Sigmoid colon (tissue), 7 donors: ENCODE data around the gene PRR18. TPM values are rescaled to one million over a fixed set of nuclear protein-coding genes. Genes with fewer than 3 reads are reported as not detected.

Experiments used
- DNase-seq: peaks from one replicate; pipeline ENCODE4 v3.0.0-alpha.2; 2019
- H3K27ac ChIP-seq, 4 donors: fragments of 200-600 bp; sonication (generic); one replicate each; pipeline ENCODE4 v1.5.1; 2016 to 2019; ENCODE audit warnings: mild to moderate bottlenecking in 1 of 4
- H3K27me3 ChIP-seq, 3 donors: fragments of 200-600 bp; sonication (generic); one replicate each; pipeline ENCODE4 v1.5.1; 2019; ENCODE audit warnings: mild to moderate bottlenecking in 1 of 3
- H3K36me3 ChIP-seq, 4 donors: fragments of 200-600 bp; sonication (generic); one replicate each; pipeline ENCODE4 v1.5.1; 2016 to 2019
- H3K4me1 ChIP-seq, 4 donors: fragments of 200-600 bp; sonication (generic); one replicate each; pipeline ENCODE4 v1.5.1; 2017 to 2019
- H3K4me3 ChIP-seq, 4 donors: fragments of 200-600 bp; sonication (generic); one replicate each; pipeline ENCODE4 v1.5.1; 2017 to 2019; ENCODE audit warnings: mild to moderate bottlenecking in 2 of 4, moderate library complexity in 1 of 4
- H3K9me3 ChIP-seq, 4 donors: fragments of 200-600 bp in 3 of 4; sonication (generic) in 3 of 4; one replicate each; pipeline versions ENCODE4 v1.5.1 to v1.6.1; 2013 to 2019
- EP300 ChIP-seq, 4 donors: sonication (generic); formaldehyde crosslinking; IDR thresholded peaks; one replicate each; pipeline ENCODE4 v1.6.1; 2017; ENCODE audit warnings: antibody characterized with exemption in 4 of 4
- POLR2A ChIP-seq, 2 donors: fragments of 450-650 bp; IDR thresholded peaks; one replicate each; pipeline ENCODE4 v1.6.1; 2016; ENCODE audit warnings: antibody characterized with exemption in 2 of 2, mild to moderate bottlenecking in 2 of 2, moderate library complexity in 2 of 2
- POLR2AphosphoS5 ChIP-seq, 4 donors: sonication (generic); formaldehyde crosslinking; IDR thresholded peaks; one replicate each; pipeline ENCODE4 v1.6.1; 2017; ENCODE audit warnings: antibody characterized with exemption in 4 of 4
- WGBS, 2 donors: extraction: QIAGEN DNeasy Blood & Tissue Kit; methylation state at CpG; one replicate each; pipeline ENCODE4 v1.1.7; 2013; 5-methylcytosine and 5-hydroxymethylcytosine counted together
- intact Hi-C: fragments of 100-400 bp; cut with DNase I; formaldehyde crosslinking; loops from one replicate; pipeline ENCODE4 v1.15.1; 2023
- polyA plus RNA-seq, 3 donors: library from polyadenylated mRNA; stranded (reverse); fragments of 200-250 nt; gene quantifications; one replicate each; pipeline ENCODE4 v1.2.3, GENCODE V29; 2013
- total RNA-seq, 4 donors: library from RNA; depleted of rRNA; stranded (reverse); fragments of >200 nt; gene quantifications; one replicate each; pipeline ENCODE4 v1.1.0, GENCODE V29; 2016
- TF ChIP-seq, protein P1 (sequence below), 4 experiments: fragments of 450-650 bp in 3 of 4; fragments of 200-600 bp in 1 of 4; IDR thresholded peaks; one replicate each; pipeline ENCODE4 v1.5.1; 2016 to 2019; ENCODE audit warnings: antibody characterized with exemption in 4 of 4, mild to moderate bottlenecking in 3 of 4, moderate library complexity in 2 of 4
- donor health status: healthy with polysubstance abuse.
- donor health status: Bipolar disorder and iron deficiency.
- donor health status: healthy.

Gene PRR18
- total and polyA plus RNA-seq, 7 donors: 0.06 to 0.41 TPM; not detected in 5

DNA sequence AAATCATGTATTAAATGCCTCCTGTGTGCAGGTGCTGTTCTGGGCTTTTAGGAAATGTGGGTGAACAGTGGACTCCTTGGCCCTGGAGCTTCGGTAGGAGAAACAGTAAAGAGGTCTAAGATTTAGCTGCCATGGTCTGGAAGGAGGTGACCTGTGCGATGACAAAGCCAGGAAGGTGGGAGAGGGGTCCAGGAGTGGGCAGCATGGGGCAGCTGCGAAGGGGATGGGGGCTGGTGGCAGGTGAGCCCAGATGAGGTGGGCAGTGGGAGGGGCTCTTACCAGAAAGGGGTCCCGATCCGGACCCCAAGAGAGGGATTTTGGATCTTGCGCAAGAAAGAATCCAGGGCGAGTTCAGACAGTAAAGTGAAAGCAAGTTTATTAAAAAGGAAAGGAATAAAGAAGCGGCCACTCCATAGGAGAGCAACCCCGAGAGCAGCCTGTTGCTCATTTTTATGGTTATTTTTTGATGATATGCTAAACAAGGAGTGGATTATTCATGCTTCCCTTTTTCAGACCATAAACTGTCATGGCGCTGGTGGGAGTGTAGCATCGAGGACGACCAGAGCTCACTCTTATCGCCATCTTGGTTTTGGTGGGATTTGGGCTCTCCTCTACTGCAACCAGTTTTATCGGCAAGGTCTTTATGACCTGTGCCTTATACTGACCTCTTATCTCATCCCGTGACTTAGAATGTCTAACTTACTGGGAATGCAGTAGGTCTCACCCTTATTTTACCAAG lies 38.7 kb downstream of the PRR18 start:
- no peaks in the 10 kb centered on the region for H3K36me3 ChIP-seq
- WGBS, 2 donors: 82 to 90% methylated on average over 15 of the region's 15 CpGs
- no peak overlapping the region for H3K4me3 ChIP-seq
- TF ChIP-seq, protein P1, sequence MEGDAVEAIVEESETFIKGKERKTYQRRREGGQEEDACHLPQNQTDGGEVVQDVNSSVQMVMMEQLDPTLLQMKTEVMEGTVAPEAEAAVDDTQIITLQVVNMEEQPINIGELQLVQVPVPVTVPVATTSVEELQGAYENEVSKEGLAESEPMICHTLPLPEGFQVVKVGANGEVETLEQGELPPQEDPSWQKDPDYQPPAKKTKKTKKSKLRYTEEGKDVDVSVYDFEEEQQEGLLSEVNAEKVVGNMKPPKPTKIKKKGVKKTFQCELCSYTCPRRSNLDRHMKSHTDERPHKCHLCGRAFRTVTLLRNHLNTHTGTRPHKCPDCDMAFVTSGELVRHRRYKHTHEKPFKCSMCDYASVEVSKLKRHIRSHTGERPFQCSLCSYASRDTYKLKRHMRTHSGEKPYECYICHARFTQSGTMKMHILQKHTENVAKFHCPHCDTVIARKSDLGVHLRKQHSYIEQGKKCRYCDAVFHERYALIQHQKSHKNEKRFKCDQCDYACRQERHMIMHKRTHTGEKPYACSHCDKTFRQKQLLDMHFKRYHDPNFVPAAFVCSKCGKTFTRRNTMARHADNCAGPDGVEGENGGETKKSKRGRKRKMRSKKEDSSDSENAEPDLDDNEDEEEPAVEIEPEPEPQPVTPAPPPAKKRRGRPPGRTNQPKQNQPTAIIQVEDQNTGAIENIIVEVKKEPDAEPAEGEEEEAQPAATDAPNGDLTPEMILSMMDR (IDR thresholded peaks at IDR 0.05): no peak
- TF ChIP-seq POLR2AphosphoS5 (IDR thresholded peaks at IDR 0.05) (no peak), POLR2A (IDR thresholded peaks at IDR 0.05) (no peak), EP300 (IDR thresholded peaks at IDR 0.05) (no peak)
- no peaks in the 10 kb centered on the region for H3K4me1 ChIP-seq
- intact Hi-C loops: no loop called here
- H3K9me3 ChIP-seq: no peaks in the 10 kb centered on the region
- DNase-seq: no peak
- H3K27me3 ChIP-seq: peaks cover 0 to 34% (median 11%) of the 10 kb centered on the region in 3 donors
- no peak overlapping the region for H3K27ac ChIP-seq

DNA sequence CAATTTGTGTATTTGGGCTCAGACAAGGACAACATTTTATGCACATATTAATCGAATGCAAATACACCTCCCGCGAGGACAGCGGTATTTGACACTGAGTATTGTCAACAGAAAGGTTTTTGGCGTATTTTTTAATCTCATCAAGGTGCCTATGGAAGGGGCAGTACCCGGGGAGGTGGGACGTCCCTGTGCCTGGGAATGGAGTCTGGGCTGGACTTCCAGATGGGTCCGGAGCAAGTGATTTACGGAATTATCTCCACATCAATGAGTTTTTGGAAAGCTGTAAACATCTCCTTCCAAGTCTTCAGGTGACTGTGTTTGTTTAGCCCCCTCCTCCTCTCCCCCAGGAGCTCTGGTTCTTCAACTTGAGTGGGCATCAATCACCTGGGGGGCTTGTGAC lies 39.8 kb downstream of the PRR18 start:
- H3K27me3 ChIP-seq: peaks cover 0 to 34% (median 11%) of the 10 kb centered on the region in 3 donors
- no peaks in the 10 kb centered on the region for H3K36me3 ChIP-seq
- no peaks in the 10 kb centered on the region for H3K4me1 ChIP-seq
- H3K4me3 ChIP-seq: no peak overlapping the region
- no peak overlapping the region for H3K27ac ChIP-seq
- TF ChIP-seq, protein P1 (IDR thresholded peaks at IDR 0.05): no peak
- TF ChIP-seq POLR2A (IDR thresholded peaks at IDR 0.05): no peak
- TF ChIP-seq POLR2AphosphoS5 (IDR thresholded peaks at IDR 0.05): no peak
- no peak for TF ChIP-seq EP300 (IDR thresholded peaks at IDR 0.05)
- no peaks in the 10 kb centered on the region for H3K9me3 ChIP-seq
- WGBS, 2 donors: 28 to 45% methylated on average over 9 of the region's 9 CpGs
- DNase-seq: no peak
- intact Hi-C loops: no loop called here

GRCh38 chr6:166267526-166267925 lies 40.7 kb downstream of the PRR18 start:
- intact Hi-C loops: no loop called here
- TF ChIP-seq, protein P1 (IDR thresholded peaks at IDR 0.05): no peak
- TF ChIP-seq EP300 (IDR thresholded peaks at IDR 0.05) (no peak), POLR2A (IDR thresholded peaks at IDR 0.05) (no peak), POLR2AphosphoS5 (IDR thresholded peaks at IDR 0.05) (no peak)
- H3K4me3 ChIP-seq: no peak overlapping the region
- no peak overlapping the region for H3K27ac ChIP-seq
- H3K27me3 ChIP-seq: peaks cover 0 to 34% (median 11%) of the 10 kb centered on the region in 3 donors
- no peaks in the 10 kb centered on the region for H3K9me3 ChIP-seq
- no peak for DNase-seq
- no peaks in the 10 kb centered on the region for H3K36me3 ChIP-seq
- 94% methylated on average over 5 of the region's 5 CpGs for whole genome bisulfite sequencing, 2 donors
- H3K4me1 ChIP-seq: no peaks in the 10 kb centered on the region

GRCh38 chr6:166266336-166266735 lies 41.9 kb downstream of the PRR18 start:
- Histone ChIP-seq H3K4me3 (no peak overlapping the region), H3K27me3 (peaks cover 0 to 33% (median 11%) of the 10 kb centered on the region in 3 donors), H3K4me1 (no peaks in the 10 kb centered on the region), H3K36me3 (no peaks in the 10 kb centered on the region), H3K9me3 (no peaks in the 10 kb centered on the region), H3K27ac (no peak overlapping the region)
- no peak for DNase-seq
- 80 to 87% methylated on average over 3 of the region's 3 CpGs for WGBS, 2 donors
- no peak for TF ChIP-seq POLR2A (IDR thresholded peaks at IDR 0.05)
- no peak for TF ChIP-seq EP300 (IDR thresholded peaks at IDR 0.05)
- TF ChIP-seq, protein P1 (IDR thresholded peaks at IDR 0.05): no peak
- TF ChIP-seq POLR2AphosphoS5 (IDR thresholded peaks at IDR 0.05): no peak
- intact Hi-C loops: no loop called here
